ENCODE data around the gene MCC. TPM values are rescaled to one million over a fixed set of nuclear protein-coding genes. Genes with fewer than 3 reads are reported as not detected.

Gene MCC
- polyA plus RNA-seq, 1 donor (not counting 4 experiments of a cell fraction or from before 2014, with no cell fraction given) = 24.6 TPM

DNA sequence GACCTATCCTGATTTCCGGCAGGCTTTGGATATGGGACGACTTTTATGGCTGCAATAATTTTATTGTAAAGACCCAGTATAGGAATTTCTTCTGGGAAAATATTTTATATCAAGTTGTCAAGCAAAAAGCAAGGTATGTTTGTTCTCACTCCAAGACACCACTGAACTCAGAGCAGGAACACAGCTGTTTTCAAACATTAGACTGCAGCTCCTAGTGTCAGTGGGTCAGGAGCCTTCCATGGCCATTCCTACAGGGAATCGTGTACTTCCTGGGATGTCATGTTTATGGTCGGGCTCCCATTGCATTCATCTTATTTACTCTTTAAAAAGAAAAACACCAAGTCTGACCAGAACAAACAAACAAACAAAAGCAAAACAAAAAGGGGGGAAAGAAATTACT, 278.8 kb downstream of the MCC start:
- Histone ChIP-seq H3K27me3 (ENCODE audit: control insufficient read depth, extremely low read depth, insufficient read depth, low read length) (no peaks in the 10 kb centered on the region), H4K20me1 (ENCODE audit: control insufficient read depth, extremely low read depth, insufficient read depth, low read length) (no peaks in the 10 kb centered on the region), H3K79me2 (ENCODE audit: control insufficient read depth, insufficient read depth, low read length) (peaks cover 67% of the 10 kb centered on the region), H3K4me1 (ENCODE audit: control insufficient read depth, extremely low read depth, insufficient read depth, low read length) (peaks cover 23% of the 10 kb centered on the region), H3K36me3 (ENCODE audit: control insufficient read depth in 2 of 2, extremely low read depth in 1 of 2, insufficient read depth in 2 of 2, low read length in 2 of 2) (no peaks in the 10 kb centered on the region), H3K4me2 (ENCODE audit: control insufficient read depth, extremely low read depth, insufficient read depth, low read depth, low read length) (no peak overlapping the region), H3K9me1 (ENCODE audit: control insufficient read depth, extremely low read depth, insufficient read depth, low read length) (peaks cover 2% of the 10 kb centered on the region), H3K9ac (ENCODE audit: control insufficient read depth, extremely low read depth, insufficient read depth, low read length) (no peak overlapping the region), H2AFZ (ENCODE audit: control insufficient read depth, low read length) (no peak overlapping the region), H3K27ac (ENCODE audit: control insufficient read depth, insufficient read depth, low read length) (no peak overlapping the region), H3K4me3 (ENCODE audit: control insufficient read depth in 2 of 3, extremely low read depth in 1 of 3, insufficient read depth in 2 of 3, low read depth in 1 of 3, low read length in 3 of 3) (no peak overlapping the region), H3K9me3 (ENCODE audit: control insufficient read depth, low read depth, low read length) (no peaks in the 10 kb centered on the region)
- DNase-seq (ENCODE audit: low read depth, low spot score) (no peak), FAIRE-seq (no peak)
- dilution Hi-C loops (cut with MboI; ENCODE audit: extremely low pct_ligation_motif_present, low sequenced_read_pairs) = no loop called here
- TF ChIP-seq EZH2 (IDR thresholded peaks at IDR 0.05; ENCODE audit: low read length) = no peak
- TF ChIP-seq, protein P1, sequence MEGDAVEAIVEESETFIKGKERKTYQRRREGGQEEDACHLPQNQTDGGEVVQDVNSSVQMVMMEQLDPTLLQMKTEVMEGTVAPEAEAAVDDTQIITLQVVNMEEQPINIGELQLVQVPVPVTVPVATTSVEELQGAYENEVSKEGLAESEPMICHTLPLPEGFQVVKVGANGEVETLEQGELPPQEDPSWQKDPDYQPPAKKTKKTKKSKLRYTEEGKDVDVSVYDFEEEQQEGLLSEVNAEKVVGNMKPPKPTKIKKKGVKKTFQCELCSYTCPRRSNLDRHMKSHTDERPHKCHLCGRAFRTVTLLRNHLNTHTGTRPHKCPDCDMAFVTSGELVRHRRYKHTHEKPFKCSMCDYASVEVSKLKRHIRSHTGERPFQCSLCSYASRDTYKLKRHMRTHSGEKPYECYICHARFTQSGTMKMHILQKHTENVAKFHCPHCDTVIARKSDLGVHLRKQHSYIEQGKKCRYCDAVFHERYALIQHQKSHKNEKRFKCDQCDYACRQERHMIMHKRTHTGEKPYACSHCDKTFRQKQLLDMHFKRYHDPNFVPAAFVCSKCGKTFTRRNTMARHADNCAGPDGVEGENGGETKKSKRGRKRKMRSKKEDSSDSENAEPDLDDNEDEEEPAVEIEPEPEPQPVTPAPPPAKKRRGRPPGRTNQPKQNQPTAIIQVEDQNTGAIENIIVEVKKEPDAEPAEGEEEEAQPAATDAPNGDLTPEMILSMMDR (optimal IDR thresholded peaks at IDR 0.05 in 1 of 3, IDR thresholded peaks at IDR 0.05 in 1 of 3, conservative IDR thresholded peaks at IDR 0.05 in 1 of 3; ENCODE audit: extremely low read depth in 1 of 3, insufficient read depth in 2 of 3, low read length in 3 of 3) = no peak

DNA sequence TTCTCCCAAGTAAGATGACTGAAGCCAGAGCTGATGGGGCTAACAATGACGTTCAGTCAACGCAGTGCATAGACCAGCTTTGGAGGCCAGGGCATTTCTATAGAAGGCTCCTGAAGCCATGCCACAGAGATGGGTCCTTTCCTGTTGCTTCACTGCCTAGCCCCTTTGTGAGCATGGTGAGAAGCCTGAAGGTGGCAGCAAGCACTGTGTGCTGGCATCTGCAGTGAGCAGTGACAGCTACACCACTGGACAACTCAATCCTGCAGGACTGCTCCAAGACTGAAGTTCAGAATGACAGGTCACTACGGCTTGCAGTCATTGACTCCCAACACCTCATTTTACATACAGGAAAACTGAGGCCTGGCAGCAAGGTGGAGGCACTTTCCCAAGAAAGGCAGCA, 282.4 kb downstream of the MCC start:
- Histone ChIP-seq H3K9me1 (ENCODE audit: control insufficient read depth, extremely low read depth, insufficient read depth, low read length) (no peaks in the 10 kb centered on the region), H3K79me2 (ENCODE audit: control insufficient read depth, insufficient read depth, low read length) (peaks cover 64% of the 10 kb centered on the region), H3K4me1 (ENCODE audit: control insufficient read depth, extremely low read depth, insufficient read depth, low read length) (peaks cover 41% of the 10 kb centered on the region), H3K27me3 (ENCODE audit: control insufficient read depth, extremely low read depth, insufficient read depth, low read length) (no peaks in the 10 kb centered on the region), H3K4me3 (ENCODE audit: control insufficient read depth in 2 of 3, extremely low read depth in 1 of 3, insufficient read depth in 2 of 3, low read depth in 1 of 3, low read length in 3 of 3) (no peak overlapping the region), H3K4me2 (ENCODE audit: control insufficient read depth, extremely low read depth, insufficient read depth, low read depth, low read length) (peak overlapping the region; percentile 20), H3K9ac (ENCODE audit: control insufficient read depth, extremely low read depth, insufficient read depth, low read length) (no peak overlapping the region), H4K20me1 (ENCODE audit: control insufficient read depth, extremely low read depth, insufficient read depth, low read length) (no peaks in the 10 kb centered on the region), H3K9me3 (ENCODE audit: control insufficient read depth, low read depth, low read length) (no peaks in the 10 kb centered on the region), H3K36me3 (ENCODE audit: control insufficient read depth in 2 of 2, extremely low read depth in 1 of 2, insufficient read depth in 2 of 2, low read length in 2 of 2) (no peaks in the 10 kb centered on the region), H3K27ac (ENCODE audit: control insufficient read depth, insufficient read depth, low read length) (peak overlapping the region; percentile 80), H2AFZ (ENCODE audit: control insufficient read depth, low read length) (no peak overlapping the region)
- TF ChIP-seq EZH2 (IDR thresholded peaks at IDR 0.05; ENCODE audit: low read length) = no peak
- TF ChIP-seq, protein P1 (optimal IDR thresholded peaks at IDR 0.05 in 1 of 3, IDR thresholded peaks at IDR 0.05 in 1 of 3, conservative IDR thresholded peaks at IDR 0.05 in 1 of 3; ENCODE audit: extremely low read depth in 1 of 3, insufficient read depth in 2 of 3, low read length in 3 of 3) = peak; percentile 27 to 71 (median 44)
- peak; percentile 90 for FAIRE-seq
- dilution Hi-C loops (cut with MboI; ENCODE audit: extremely low pct_ligation_motif_present, low sequenced_read_pairs) = no loop called here
- DNase-seq (ENCODE audit: low read depth, low spot score) = no peak
